Glomerular visceral epithelial cell (primary cell): Measurements from ENCODE around the gene NHEJ1.
"Not testable (repeated sequence)": the region's sequence is repeated elsewhere in the genome, so short reads cannot be mapped to it uniquely, and the experiment has no call there.

Experiments used
- DNase-seq: peaks from one replicate; pipeline ENCODE4 v3.0.0-alpha.2; 2016; ENCODE audit errors: extremely low spot score

NHEJ1 gene, protein sequence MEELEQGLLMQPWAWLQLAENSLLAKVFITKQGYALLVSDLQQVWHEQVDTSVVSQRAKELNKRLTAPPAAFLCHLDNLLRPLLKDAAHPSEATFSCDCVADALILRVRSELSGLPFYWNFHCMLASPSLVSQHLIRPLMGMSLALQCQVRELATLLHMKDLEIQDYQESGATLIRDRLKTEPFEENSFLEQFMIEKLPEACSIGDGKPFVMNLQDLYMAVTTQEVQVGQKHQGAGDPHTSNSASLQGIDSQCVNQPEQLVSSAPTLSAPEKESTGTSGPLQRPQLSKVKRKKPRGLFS

DNA sequence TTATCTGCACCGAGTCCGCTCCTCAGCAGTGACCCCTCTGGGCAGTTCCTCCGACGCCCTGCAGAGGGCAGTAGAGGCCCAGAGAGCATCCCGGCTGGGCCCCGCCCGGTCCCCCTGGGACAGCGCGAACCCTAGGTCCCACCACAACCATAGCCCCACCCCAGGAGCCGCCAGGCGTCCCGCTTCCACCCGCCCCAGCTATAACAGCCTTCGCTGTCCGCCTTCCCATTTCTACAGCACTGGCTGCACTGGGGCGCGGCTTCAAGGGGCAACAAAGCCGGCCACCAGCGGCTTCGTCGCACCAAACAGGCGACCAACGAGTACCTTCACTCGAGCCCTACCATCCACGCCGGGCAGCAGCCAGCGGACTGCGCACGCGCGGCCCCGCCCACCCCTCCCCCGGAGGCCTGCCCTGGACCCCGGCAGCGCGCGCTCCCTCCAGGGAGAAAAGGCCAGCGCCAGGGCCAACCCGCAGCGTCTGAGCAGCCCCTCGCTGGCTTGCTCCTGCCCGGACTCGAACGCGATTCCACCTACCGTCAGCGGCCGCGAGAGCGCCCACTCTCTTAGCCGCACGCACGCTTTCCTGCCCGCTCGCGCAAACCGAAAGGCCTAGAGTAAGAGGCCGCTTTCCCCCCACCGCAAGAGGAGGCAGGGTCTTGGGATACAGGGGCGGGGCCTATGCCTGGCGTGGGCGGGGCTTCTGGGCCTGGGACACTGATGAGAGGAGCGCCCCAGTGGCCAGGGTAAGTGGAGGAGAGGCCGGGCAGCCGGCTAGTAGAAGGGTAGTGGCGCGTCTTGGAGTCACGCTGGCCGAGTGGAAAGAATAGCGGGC, at the start of gene NHEJ1:
Gene NHEJ1, minus strand, starts transcription at position 630 of the 832 bp plus-strand sequence. CDS start 2,453 bp downstream, outside the sequence.
- DNase-seq, result peak; percentile 96

DNA sequence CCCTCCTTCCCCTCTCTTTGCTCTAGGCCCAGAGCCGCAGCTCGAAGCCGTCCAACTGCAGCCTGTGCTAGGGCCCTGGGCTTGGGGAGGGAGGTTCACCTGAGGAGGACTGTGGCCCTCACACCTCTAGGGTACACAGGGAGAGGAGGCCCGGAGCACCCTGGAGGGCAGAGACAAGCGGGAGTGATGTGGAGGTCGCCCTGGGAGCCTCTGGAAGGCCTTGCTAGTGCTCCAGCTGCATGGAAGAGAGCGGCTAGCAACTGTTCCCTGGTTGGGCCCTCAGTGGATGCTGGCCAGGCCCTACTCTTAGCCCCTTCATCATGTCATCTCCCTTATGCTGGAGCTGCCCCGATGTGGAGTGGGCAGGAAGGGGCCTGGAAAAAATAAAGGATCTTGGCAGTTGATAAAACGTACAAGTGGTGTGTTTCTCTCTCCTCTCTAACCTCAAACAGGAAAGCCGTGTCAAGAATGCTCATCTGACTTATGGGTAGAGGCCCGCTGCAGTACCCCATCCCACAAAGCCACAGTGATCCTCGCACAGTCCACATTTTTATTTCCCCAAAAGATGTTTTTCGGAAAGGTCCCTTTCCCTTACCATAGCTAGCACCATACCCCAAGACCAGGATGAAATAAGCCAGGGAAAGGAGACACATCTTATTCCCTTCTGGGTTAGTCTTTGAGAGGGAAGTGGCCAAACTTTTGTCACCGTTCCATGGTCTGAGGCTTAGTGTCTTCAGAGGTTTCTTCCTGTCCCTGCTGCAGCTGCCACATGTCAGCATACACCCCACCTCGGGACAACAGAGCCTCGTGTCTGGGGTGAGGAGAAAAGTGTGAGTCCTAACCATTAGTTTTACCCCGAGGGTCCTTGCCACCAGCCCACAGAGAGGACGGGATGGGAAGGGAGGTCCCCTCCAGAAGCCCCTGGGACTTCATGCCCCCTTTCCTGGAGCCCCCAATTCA, 48.9 kb upstream of the NHEJ1 start:
- DNase-seq, result no peak

DNA sequence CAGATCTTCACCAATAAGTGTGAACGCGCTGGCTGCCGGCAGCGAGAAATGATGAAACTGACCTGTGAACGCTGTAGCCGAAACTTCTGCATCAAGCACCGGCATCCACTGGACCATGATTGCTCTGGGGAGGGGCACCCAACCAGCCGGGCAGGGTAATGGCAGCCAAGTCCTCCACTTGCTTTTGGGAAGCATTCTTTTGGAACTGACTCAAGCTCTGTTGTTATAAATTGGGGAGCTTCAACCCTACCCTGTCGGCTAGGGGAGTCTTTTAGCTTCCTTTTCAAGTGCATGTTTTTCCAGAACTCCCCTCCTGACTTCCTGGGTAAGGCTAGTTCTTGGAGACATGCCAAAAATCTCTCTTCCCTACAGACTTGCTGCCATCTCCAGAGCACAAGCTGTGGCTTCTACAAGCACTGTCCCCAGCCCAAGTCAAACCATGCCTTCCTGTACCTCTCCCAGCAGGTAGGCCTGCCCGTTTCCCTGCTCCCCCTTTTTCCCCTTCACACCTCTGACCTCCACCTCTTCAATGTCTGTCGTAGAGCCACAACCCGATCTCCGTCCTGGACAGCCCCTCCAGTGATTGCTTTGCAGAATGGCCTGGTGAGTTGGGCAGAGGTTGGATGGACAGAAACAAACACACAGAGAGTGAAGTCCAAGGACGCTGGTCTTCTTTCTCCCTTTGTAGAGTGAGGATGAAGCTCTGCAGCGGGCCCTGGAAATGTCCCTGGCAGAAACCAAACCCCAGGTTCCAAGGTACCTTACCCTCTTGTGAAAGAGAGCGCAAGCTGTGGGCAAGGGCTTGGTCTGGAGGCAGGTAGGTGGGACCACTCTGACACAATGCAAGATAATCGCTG, 47.5 kb upstream of the NHEJ1 start:
- peak; percentile 23 for DNase-seq

DNA sequence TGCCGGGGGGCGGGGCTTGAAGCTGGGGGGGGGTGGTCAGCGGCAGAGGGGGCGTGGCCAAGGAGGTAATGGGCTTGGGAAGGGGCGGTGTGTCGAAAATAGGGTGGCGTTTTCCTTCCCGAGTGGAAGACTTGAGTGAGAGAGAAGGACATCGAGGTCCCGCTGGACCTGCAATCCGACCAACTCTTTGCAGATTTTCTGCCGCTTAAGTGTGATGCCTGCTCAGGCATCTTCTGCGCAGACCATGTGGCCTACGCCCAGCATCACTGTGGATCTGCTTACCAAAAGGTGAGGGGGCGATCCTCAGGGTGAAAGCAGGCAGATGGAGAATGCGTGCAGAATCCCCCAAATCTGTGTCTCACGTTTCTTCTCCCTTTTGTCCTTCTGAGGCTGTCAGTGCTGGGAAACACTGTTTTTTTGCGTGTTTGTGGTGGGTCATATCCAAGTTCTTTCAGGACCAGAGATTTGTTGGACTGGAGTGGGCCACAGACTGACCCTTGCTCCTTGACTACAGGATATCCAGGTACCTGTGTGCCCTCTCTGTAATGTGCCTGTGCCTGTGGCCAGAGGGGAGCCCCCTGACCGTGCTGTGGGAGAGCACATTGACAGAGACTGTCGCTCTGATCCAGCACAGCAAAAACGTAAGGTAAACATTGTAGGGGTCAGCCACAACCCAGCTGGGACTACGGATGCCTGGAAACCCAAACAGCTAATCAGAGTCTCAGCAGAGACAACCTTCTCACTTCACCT, 46.7 kb upstream of the NHEJ1 start:
- DNase-seq, result no peak

DNA sequence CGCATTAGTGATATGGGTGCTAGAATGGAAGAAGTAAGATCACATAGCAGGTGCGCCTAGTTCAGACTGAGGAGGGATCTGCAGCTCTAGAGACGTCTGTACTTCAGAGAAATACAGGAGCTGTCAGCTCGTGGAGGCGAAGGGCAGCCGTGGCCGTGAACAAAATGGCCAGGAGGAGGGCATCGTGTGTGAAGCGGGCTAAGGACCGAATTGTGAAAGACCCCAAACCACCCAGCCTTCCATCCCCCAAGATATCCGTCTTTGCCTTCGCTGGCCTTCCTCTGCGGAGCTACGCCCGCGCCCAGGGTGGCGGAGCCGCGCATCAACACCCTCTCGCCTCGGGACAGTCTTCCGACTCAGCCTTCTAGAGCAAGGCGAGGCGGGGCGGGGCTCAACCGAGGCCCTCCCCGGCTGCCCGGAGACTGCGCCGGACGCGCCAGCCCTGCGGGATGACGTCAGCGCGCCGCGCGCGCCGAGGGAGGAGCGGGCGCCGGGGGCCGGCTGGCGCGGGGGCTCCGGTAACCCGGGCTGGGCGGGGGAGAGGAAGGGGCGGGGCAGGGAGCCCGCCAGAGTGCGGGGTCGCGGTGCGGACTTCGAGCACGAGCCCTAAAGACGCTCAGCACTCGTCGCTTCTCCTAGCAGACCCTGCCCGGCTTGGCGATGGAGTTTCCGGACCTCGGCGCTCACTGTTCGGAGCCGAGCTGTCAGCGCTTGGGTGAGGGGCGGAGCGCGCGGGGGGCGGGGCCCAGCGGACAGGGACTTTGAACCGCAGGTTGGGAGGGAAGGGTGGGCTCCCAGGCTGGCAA, 45.9 kb upstream of the NHEJ1 start, which contains the start of gene ZFAND2B:
Gene ZFAND2B, plus strand, starts transcription at position 455 of the 806 bp plus-strand sequence. Its CDS starts 206 bp downstream, at position 661.
- peak; percentile 96 for DNase-seq

DNA sequence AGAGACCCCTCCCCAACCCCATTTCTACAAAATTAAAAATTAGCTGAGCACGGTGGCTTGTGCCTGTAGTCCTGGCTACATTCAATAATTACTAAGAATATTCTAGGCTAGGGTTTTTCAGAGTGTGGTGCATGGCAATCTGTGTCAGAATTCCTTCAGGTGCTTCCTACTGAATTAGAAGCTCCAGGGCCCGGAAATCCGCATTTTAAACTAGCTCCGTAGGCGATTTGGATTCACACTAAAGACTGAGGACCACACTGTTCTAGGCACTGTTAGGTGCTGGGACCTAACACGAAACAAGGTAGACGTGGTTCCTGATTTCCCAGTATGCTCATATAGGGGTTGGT, 45.3 kb upstream of the NHEJ1 start:
- DNase-seq, result no peak

DNA sequence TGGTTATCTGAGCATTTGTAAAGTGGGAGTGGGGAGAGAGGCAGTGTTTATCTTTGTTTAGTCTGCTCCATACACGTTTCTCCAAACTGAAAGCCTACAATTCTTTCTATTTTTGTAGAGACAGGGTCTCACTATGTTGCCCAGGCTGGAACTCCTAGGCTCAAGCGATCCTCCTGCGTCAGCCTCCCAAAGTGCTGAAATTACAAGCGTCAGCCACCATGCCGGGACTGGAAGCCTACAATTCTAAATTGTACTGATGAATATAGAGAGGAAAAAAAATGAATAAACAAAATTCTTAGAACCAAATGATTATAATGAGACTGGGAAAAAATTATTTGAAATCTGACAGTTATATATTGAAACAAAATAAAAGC, 44.5 kb upstream of the NHEJ1 start:
- DNase-seq, result no peak

DNA sequence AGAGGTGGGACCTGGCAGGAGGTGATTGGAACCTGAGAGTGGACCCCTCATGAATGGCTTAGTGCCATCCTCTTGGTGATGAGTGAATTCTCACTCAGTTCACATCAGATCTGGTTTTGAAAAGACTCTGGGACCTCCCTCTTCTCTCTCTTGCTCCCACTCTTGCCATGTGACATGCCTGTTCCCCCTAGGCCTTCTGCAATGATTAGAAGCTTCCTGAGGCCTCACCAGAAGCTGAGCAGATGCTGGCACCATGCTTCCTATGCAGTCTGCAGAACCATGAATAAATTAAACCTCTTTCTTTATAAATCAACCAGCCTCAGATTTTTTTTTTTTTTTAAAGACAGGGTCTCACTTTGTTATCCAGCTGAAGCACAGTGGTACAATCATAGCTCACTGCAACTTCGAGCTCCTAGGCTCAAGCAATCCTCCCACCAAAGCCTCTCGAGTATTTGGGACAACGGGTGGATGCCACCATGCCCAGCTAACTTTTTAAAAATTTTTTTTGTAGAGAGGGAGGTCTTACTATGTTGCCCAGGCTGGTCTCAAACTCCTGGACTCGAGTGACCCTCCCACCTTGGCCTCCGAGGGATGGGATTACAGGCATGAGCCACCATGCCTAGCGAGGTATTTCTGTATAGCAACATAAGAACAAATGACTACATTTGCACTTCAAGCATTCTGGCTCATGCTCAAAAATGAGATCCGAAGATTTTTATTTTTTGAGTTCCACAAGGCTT, 44.0 kb upstream of the NHEJ1 start:
- no peak for DNase-seq

DNA sequence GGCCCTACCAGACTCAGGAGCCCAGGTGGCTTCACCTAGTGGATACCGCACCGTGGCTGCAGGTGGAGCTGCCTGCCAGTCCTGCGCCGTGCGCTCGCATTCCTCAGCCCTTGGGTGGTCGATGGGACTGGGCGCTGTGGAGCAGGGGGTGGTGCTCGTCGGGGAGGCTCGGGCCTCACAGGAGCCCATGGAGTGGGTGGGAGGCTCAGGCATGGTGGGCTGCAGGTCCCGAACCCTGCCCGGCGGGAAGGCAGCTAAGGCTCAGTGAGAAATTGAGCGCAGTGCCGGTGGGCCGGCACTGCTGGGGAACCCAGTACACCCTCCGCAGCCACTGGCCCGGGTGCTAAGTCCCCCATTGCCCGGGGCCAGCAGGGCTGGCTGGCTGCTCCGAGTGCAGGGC, 40.7 kb upstream of the NHEJ1 start:
- not testable (repeated sequence) for DNase-seq

DNA sequence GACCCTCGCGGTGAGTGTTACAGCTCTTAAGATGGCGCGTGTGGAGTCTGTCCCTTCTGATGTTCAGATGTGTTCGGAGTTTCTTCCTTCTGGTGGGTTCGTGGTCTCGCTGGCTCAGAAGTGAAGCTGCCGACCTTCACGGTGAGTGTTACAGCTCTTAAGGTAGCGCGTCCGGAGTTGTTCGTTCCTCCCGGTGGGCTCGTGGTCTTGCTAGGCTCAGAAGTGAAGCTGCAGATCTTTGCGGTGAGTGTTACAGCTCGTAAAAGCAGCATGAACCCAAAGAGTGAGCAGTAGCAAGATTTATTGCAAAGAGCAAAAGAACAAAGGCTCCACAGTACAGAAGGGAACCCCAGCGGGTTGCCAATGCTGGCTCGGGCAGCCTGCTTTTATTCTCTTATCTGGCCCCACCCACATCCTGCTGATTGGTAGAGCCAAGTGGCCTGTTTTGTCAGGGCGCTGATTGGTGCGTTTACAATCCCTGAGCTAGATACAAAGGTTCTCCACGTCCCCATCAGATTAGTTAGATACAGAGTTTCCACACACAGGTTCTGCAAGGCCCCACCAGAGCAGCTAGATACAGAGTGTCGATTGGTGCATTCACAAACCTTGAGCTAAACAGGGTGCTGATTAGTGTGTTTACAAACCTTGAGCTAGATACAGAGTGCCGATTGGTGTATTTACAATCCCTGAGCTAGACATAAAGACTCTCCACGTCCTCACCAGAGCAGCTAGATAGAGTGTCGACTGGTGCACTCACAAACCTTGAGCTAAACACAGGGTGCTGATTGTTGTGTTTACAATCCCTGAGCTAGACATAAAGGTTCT, 40.1 kb upstream of the NHEJ1 start:
- not testable (repeated sequence) for DNase-seq

DNA sequence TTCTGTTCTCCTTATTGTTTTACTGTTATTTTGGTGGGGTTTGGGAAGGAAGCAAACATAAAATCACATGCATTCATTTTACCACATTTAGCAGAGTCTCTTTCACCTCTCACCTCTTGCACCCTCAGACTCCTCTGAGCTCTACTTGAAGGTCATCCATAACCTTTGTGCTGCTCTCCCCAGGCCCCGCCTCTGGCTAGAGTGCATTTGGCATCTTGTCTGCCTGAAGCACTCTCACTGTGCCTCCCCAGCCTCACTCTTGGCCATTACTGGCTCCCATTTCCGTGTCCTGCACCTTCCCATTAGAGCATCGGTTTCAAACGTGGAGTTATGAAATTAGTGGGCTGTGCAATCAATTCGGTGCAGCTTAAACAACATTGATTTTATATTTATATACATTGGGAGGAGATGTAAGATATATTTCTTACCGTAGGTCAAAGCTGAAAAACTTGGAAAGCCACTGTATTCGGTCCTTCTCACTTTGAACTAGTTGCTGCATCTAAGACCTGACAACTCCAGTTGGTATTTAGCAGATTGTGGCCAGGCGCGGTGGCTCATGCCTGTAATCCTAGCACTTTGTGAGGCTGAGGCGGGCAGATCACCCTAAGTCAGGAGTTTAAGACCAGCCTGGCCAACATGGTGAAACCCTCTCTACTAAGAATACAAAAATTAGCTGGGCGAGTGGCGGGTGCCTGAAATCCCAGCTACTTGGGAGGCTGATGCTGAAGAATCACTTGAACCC, 39.0 kb upstream of the NHEJ1 start:
- no peak for DNase-seq

DNA sequence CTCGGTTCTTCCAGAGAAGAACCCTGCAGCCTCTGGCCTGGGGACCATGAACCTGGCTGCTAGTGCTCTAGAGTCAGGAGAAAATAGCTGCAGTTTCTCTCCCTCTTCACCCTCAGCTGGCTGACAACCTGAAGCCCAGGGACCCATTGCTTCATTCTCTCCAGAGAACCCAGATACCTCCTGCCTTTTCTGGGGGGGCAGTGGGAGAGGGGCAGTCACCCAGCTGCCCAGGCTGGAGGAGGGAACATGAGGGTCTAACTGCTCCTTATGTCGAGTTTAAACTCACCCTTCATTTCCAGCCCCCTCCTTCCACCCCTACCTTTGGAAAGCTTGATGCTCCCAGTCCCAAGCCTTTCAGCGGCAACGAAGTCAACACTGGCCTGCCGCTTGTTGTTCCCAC, 38.4 kb upstream of the NHEJ1 start:
- DNase-seq, result no peak

DNA sequence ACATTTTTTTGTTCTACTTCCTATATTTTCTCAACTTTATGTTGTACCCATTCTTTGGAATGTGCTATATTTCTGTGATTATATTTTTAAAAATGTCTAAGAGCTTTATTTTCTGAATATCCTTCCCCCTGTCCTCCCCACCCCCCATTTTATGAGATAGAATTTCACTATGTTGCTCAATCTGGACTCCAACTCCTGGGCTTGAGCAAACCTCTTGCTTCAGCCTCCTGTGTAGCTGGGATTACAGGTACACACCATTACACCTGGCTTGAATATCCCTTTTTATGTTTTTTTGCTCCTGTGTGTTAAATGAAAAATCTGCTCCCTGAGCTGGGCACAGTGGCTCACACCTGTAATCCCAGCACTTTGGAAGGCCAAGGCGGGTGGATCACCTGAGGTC, 36.8 kb upstream of the NHEJ1 start:
- no peak for DNase-seq

DNA sequence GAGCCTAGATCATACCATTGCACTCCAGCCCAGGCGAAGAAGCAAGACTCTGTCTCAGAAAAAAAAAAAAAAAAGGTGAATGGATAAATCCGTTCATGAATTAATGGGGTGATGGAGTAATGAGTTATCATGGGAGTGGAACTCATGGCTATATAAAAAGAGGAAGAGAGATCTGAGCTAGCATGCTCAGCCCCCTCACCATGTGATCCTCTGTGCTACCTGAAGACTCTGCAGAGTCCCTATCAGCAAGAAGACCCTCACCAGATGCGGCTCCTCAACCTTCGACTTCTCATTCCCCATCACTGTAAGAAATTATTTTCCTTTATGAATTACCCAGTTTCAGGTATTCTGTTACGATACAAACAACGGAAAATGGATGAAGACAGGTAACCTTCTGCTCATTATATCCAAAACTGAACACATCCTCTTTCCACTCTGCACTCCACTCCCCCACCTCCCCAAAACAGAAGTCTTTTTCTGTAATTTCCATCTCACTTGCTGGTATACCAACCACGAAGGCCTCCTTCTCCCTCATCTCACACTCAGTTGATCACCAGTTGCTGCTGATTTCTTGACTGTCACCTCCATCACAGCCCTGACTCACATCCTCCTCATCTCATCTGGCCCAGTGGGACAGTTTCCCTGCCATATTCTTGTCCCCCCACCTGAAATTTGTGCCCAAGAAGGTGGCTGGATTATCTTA, 26.3 kb upstream of the NHEJ1 start:
- no peak for DNase-seq

DNA sequence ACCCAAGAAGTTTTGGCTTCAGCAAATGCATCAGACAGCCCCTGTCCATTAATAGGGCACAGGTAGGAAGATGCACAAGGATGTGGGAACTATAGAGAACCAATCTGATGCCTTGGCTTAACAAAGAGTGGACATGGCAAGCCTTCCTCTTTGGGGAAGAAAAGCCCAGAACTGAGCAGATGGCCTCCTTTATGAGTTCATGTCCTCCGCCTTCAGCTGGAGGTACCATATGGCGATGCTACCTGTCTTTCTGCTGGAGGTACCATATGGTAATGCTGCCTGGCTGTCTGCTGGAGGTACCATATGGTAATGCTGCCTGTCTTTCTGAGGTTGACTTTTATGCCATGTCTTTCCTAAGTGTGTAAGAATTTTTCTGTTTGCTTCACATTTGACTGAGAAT, 23.5 kb upstream of the NHEJ1 start:
- no peak for DNase-seq

DNA sequence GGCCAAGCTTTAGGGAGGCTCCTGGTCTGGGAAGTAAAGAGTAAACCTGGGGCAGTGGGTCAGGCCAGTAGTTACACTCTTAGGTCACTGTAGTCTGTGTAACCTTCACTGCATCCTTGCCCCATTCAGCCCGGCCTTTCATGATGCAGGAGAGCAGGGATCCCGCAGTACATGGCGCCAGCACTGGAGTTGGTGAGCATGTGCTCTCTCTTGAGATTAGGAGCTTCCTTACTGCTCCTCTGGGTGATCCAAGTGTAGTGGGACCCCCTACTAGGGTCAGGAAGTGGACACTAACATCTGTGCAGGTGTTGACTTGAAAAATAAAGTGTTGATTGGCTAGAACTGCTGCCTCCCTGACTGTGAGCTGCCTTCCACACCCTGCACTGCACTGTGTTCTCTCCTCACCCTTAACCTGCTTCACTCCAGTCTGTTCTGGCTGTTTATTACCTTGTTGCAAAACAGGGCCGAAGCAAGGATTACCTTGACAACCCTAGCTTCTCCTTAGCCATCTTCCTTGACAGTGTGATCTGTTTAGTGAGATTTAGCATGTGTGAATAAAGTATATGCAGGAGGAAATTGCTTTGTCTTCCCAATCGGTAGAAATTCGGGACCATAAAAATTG, 22.6 kb upstream of the NHEJ1 start:
- no peak for DNase-seq
